ENCODE results near the gene LY9.
"Not testable (repeated sequence)": the region's sequence is repeated elsewhere in the genome, so short reads cannot be mapped to it uniquely, and the experiment has no call there.

- TF ChIP-seq, protein P1, sequence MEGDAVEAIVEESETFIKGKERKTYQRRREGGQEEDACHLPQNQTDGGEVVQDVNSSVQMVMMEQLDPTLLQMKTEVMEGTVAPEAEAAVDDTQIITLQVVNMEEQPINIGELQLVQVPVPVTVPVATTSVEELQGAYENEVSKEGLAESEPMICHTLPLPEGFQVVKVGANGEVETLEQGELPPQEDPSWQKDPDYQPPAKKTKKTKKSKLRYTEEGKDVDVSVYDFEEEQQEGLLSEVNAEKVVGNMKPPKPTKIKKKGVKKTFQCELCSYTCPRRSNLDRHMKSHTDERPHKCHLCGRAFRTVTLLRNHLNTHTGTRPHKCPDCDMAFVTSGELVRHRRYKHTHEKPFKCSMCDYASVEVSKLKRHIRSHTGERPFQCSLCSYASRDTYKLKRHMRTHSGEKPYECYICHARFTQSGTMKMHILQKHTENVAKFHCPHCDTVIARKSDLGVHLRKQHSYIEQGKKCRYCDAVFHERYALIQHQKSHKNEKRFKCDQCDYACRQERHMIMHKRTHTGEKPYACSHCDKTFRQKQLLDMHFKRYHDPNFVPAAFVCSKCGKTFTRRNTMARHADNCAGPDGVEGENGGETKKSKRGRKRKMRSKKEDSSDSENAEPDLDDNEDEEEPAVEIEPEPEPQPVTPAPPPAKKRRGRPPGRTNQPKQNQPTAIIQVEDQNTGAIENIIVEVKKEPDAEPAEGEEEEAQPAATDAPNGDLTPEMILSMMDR (IDR thresholded peaks at IDR 0.05) = not testable (repeated sequence)
- TF ChIP-seq POLR2A, EP300 (IDR thresholded peaks at IDR 0.05): not testable (repeated sequence)
Observed at GRCh38 chr1:160875591-160875990, 79.6 kb downstream of the LY9 start.

Measured in ovary (tissue), 3 donors.